IMR-90 (cell line): ENCODE measurements around the gene TNFRSF4. TPM values are rescaled to one million over a fixed set of nuclear protein-coding genes. Genes with fewer than 3 reads are reported as not detected.

Source experiments
- ATAC-seq: fragments of 200-7000 bp; cut with Tn5 transposase; 2 replicates; pipeline ENCODE4 v1.9.1; 2020; ENCODE audit warnings: low read depth, mild to moderate bottlenecking, moderate library complexity
- BruUV-seq: library from RNA; stranded (reverse); fragments of 400-500 nt; replicated peaks from 2 replicates; lab custom pipeline; 2021; lab: Mats Ljungman, UMichigan
- CTCF ChIA-PET: fragments of 300-600 bp; formaldehyde crosslinking; extraction: SDS; loops from one replicate; lab custom pipeline; 2021; ENCODE audit warnings: antibody characterized with exemption; lab: Yijun Ruan, JAX
- POLR2A ChIA-PET: fragments of 300-600 bp; sonication (Branson Sonifier 250); formaldehyde crosslinking; loops from one replicate; lab custom pipeline; 2022; ENCODE audit warnings: antibody characterized with exemption; ENCODE audit not compliant: unreplicated experiment; lab: Charles Lee
- DNase-seq: peaks from one replicate; pipeline ENCODE4 v3.0.0; 2013
- H2AFZ ChIP-seq: replicated peaks from 2 replicates; pipeline ENCODE3; 2013; ENCODE audit warnings: low read length, mild to moderate bottlenecking; ENCODE audit not compliant: poor library complexity
- H2AK5ac ChIP-seq: 2 replicates; pipeline ENCODE4 v1.6.1; 2013; ENCODE audit warnings: low read depth, low read length, inconsistent platforms
- H2AK9ac ChIP-seq: replicated peaks from 2 replicates; pipeline ENCODE3; 2013; ENCODE audit warnings: mild to moderate bottlenecking, low read depth, low read length, moderate library complexity; ENCODE audit not compliant: poor library complexity
- H2BK120ac ChIP-seq: 2 replicates; pipeline ENCODE4 v1.6.1; 2013; ENCODE audit warnings: low read depth, low read length, inconsistent platforms
- H2BK15ac ChIP-seq: 3 replicates; pipeline ENCODE4 v1.6.1; 2013; ENCODE audit warnings: low read depth, low read length, inconsistent platforms
- H2BK20ac ChIP-seq: 2 replicates; pipeline ENCODE4 v1.6.1; 2013; ENCODE audit warnings: low read depth, mild to moderate bottlenecking, inconsistent platforms, low read length, moderate library complexity
- H2BK5ac ChIP-seq: 2 replicates; pipeline ENCODE4 v1.6.1; 2013; ENCODE audit warnings: mild to moderate bottlenecking, low read depth, low read length, inconsistent platforms; ENCODE audit not compliant: poor library complexity, severe bottlenecking
- H3K14ac ChIP-seq: replicated peaks from 2 replicates; pipeline ENCODE4 v1.6.1; 2013; ENCODE audit warnings: low read depth, low read length, inconsistent platforms
- H3K18ac ChIP-seq: 2 replicates; pipeline ENCODE4 v1.6.1; 2013; ENCODE audit warnings: low read depth, low read length, control low read depth
- H3K23ac ChIP-seq: 2 replicates; pipeline ENCODE4 v1.6.1; 2013; ENCODE audit warnings: low read depth, low read length, inconsistent platforms
- H3K27ac ChIP-seq: 2 replicates; pipeline ENCODE4 v1.5.1; 2013; ENCODE audit warnings: mild to moderate bottlenecking, control low read depth, low read length; ENCODE audit not compliant: insufficient read depth
- H3K27me3 ChIP-seq: 2 replicates; pipeline ENCODE4 v1.6.1; 2013; ENCODE audit warnings: low read length; ENCODE audit not compliant: control insufficient read depth, insufficient read depth
- H3K36me3 ChIP-seq: 2 replicates; pipeline ENCODE4 v1.6.1; 2013; ENCODE audit warnings: low read length, mixed read lengths; ENCODE audit not compliant: control insufficient read depth, insufficient read depth
- H3K4ac ChIP-seq: 2 replicates; pipeline ENCODE4 v1.6.1; 2013; ENCODE audit warnings: low read depth, low read length, inconsistent platforms
- H3K4me1 ChIP-seq: 2 replicates; pipeline ENCODE4 v1.6.1; 2013; ENCODE audit warnings: low read length, mixed read lengths; ENCODE audit not compliant: control insufficient read depth, insufficient read depth
- H3K4me2 ChIP-seq: 2 replicates; pipeline ENCODE4 v1.6.1; 2013; ENCODE audit warnings: low read depth, mild to moderate bottlenecking, control low read depth, low read length, moderate library complexity
- H3K4me3 ChIP-seq: 2 replicates; pipeline ENCODE4 v1.5.1; 2013; ENCODE audit warnings: low read depth, mild to moderate bottlenecking, control low read depth, low read length, moderate library complexity; ENCODE audit not compliant: insufficient read depth
- H3K56ac ChIP-seq: 2 replicates; pipeline ENCODE4 v1.6.1; 2013; ENCODE audit warnings: low read length, inconsistent platforms; ENCODE audit not compliant: insufficient read depth; ENCODE audit errors: extremely low read depth
- H3K79me1 ChIP-seq, 2 experiments: 2 replicates each; pipeline ENCODE4 v1.6.1; 2013; ENCODE audit warnings: low read length in 2 of 2, inconsistent platforms in 1 of 2, low read depth in 1 of 2
- H3K9ac ChIP-seq: 2 replicates; pipeline ENCODE4 v1.6.1; 2013; ENCODE audit warnings: low read depth, low read length, control low read depth
- H3K9me1 ChIP-seq: 2 replicates; pipeline ENCODE4 v1.6.1; 2013; ENCODE audit warnings: low read length, inconsistent platforms; ENCODE audit not compliant: insufficient read depth
- H3K9me3 ChIP-seq: 2 replicates; pipeline ENCODE4 v1.6.1; 2013; ENCODE audit warnings: low read length; ENCODE audit not compliant: control insufficient read depth, insufficient read depth
- H4K20me1 ChIP-seq: 2 replicates; pipeline ENCODE4 v1.6.1; 2013; ENCODE audit warnings: low read length, inconsistent platforms; ENCODE audit not compliant: insufficient read depth
- H4K5ac ChIP-seq: 2 replicates; pipeline ENCODE4 v1.6.1; 2013; ENCODE audit warnings: mild to moderate bottlenecking, low read depth, low read length, control low read depth
- H4K8ac ChIP-seq, 2 experiments: 2 replicates each; pipeline ENCODE4 v1.6.1; 2013; ENCODE audit warnings: low read depth in 2 of 2, low read length in 2 of 2, control low read depth in 1 of 2, inconsistent platforms in 1 of 2
- H4K91ac ChIP-seq: 2 replicates; pipeline ENCODE4 v1.6.1; 2013; ENCODE audit warnings: low read depth, low read length, inconsistent platforms; ENCODE audit not compliant: insufficient read depth
- BHLHE40 ChIP-seq: fragments of 150-350 bp; IDR thresholded peaks from 2 replicates; pipeline ENCODE4 v1.6.1; 2016; ENCODE audit warnings: mild to moderate bottlenecking, low read depth, low read length
- FOS ChIP-seq: fragments of 150-350 bp; IDR thresholded peaks from 2 replicates; pipeline ENCODE4 v1.6.1; 2016; ENCODE audit warnings: low read depth, low read length
- MAFK ChIP-seq: IDR thresholded peaks from 2 replicates; pipeline ENCODE4 v1.6.1; 2012; ENCODE audit warnings: low read depth, low read length, improper control_type of control experiment
- RAD21 ChIP-seq: IDR thresholded peaks from 2 replicates; pipeline ENCODE4 v1.6.1; 2012; ENCODE audit warnings: low read length, improper control_type of control experiment
- WGBS, 2 experiments: methylation state at CpG; one replicate each; pipeline versions ENCODE4 v1.1.5 to v1.1.7; 2013; ENCODE audit warnings: missing lambda C conversion rate in 2 of 2; ENCODE audit not compliant: insufficient read length in 1 of 2; ENCODE audit errors: extremely low coverage in 2 of 2; 5-methylcytosine and 5-hydroxymethylcytosine counted together
- dilution Hi-C: fragments of 300-500 bp; cut with HindIII; formaldehyde crosslinking; loops from one replicate; pipeline ENCODE4 v1.14.3; 2018; ENCODE audit warnings: low sequenced_read_pairs; ENCODE audit not compliant: unreplicated experiment
- in situ Hi-C: fragments of 300-500 bp; cut with MboI; formaldehyde crosslinking; loops from 3 replicates; pipeline ENCODE4 v1.14.3; 2019; ENCODE audit warnings: low sequenced_read_pairs, inconsistent platforms, mixed read lengths
- intact Hi-C: fragments of 100-400 bp; cut with micrococcal nuclease; formaldehyde crosslinking; loops from 2 replicates; pipeline ENCODE4 v1.10.0; 2022
- polyA plus RNA-seq, 3 experiments: library from polyadenylated mRNA; depleted of rRNA; stranded (reverse); fragments of >200 nt; gene quantifications; 2 replicates each; pipeline ENCODE4 v1.2.3, GENCODE V29; 2012; ENCODE audit warnings: low replicate concordance in 1 of 3
- total RNA-seq: library from RNA; depleted of rRNA; stranded (reverse); fragments of >200 nt; gene quantifications from 2 replicates; pipeline ENCODE4 v1.2.3, GENCODE V29; 2012
- TF ChIP-seq, protein P1 (sequence below): conservative IDR thresholded peaks from 2 replicates; pipeline ENCODE4 v1.5.1; 2012; ENCODE audit warnings: mild to moderate bottlenecking, low read depth, low read length, improper control_type of control experiment
- TF ChIP-seq, protein P2 (sequence below): fragments of 150-350 bp; IDR thresholded peaks from 2 replicates; pipeline ENCODE4 v1.6.1; 2016; ENCODE audit warnings: low read depth, mild to moderate bottlenecking, low read length, moderate library complexity, borderline replicate concordance

The TNFRSF4 gene
- total and polyA plus RNA-seq, 2 of the 4 experiments (the other 2 are of a cell fraction), result 0.15 TPM; not detected in 1

GRCh38 chr1:1247341-1247913 lies 33.5 kb upstream of the TNFRSF4 start:
- Histone ChIP-seq H2AK5ac (peak overlapping the region; percentile 3; the same call in 1 of the 2 replicates), H2BK120ac (no peak overlapping the region), H4K8ac (no peak overlapping the region), H3K56ac (no peak overlapping the region), H2BK20ac (no peak overlapping the region), H2AK9ac (no peak overlapping the region), H3K9me3 (no peaks in the 10 kb centered on the region), H3K9me1 (no peaks in the 10 kb centered on the region), H3K4ac (no peak overlapping the region), H3K36me3 (peaks cover 12% of the 10 kb centered on the region; the same call in 1 of the 2 replicates), H3K9ac (no peak overlapping the region), H4K20me1 (no peaks in the 10 kb centered on the region; the same call in 1 of the 2 replicates), H3K79me1 (peaks cover 0 to under 1% of the 10 kb centered on the region in 2 experiments; a peak in 1 of 4 replicates), H3K14ac (no peak overlapping the region), H3K27me3 (no peaks in the 10 kb centered on the region), H3K4me1 (peaks cover 13% of the 10 kb centered on the region), H2AFZ (no peak overlapping the region), H2BK15ac (no peak overlapping the region; the same call in 2 of the 3 replicates), H2BK5ac (no peak overlapping the region), H3K4me3 (no peak overlapping the region), H3K18ac (no peak overlapping the region), H4K91ac (no peak overlapping the region), H3K23ac (no peak overlapping the region), H3K4me2 (no peak overlapping the region), H4K5ac (no peak overlapping the region), H3K27ac (no peak overlapping the region)
- ATAC-seq (no peak), DNase-seq (no peak)
- BruUV-seq, result no TSS peak
- WGBS, 2 experiments, result no CpG with 5 or more reads among the region's 25 CpGs
- intact Hi-C loops, result no loop called here
- dilution Hi-C loops, result no loop called here
- ChIA-PET POLR2A (no interaction called here), CTCF (no interaction called here)
- no peak for TF ChIP-seq MAFK
- TF ChIP-seq BHLHE40, result no peak
- TF ChIP-seq, protein P1, sequence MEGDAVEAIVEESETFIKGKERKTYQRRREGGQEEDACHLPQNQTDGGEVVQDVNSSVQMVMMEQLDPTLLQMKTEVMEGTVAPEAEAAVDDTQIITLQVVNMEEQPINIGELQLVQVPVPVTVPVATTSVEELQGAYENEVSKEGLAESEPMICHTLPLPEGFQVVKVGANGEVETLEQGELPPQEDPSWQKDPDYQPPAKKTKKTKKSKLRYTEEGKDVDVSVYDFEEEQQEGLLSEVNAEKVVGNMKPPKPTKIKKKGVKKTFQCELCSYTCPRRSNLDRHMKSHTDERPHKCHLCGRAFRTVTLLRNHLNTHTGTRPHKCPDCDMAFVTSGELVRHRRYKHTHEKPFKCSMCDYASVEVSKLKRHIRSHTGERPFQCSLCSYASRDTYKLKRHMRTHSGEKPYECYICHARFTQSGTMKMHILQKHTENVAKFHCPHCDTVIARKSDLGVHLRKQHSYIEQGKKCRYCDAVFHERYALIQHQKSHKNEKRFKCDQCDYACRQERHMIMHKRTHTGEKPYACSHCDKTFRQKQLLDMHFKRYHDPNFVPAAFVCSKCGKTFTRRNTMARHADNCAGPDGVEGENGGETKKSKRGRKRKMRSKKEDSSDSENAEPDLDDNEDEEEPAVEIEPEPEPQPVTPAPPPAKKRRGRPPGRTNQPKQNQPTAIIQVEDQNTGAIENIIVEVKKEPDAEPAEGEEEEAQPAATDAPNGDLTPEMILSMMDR, result no peak
- no peak for TF ChIP-seq FOS
- TF ChIP-seq, protein P2, sequence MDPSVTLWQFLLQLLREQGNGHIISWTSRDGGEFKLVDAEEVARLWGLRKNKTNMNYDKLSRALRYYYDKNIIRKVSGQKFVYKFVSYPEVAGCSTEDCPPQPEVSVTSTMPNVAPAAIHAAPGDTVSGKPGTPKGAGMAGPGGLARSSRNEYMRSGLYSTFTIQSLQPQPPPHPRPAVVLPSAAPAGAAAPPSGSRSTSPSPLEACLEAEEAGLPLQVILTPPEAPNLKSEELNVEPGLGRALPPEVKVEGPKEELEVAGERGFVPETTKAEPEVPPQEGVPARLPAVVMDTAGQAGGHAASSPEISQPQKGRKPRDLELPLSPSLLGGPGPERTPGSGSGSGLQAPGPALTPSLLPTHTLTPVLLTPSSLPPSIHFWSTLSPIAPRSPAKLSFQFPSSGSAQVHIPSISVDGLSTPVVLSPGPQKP, result no peak
- TF ChIP-seq RAD21, result no peak
- in situ Hi-C loops, result no loop called here
